Kidney (tissue), 14 donors: ENCODE measurements around the gene ARAP1. TPM values are rescaled to one million over a fixed set of nuclear protein-coding genes. Genes with fewer than 3 reads are reported as not detected.

Experiments used
- DNase-seq, 5 donors: peaks; one replicate each; pipeline ENCODE4 v3.0.0-alpha.2; 2013 to 2020
- FAIRE-seq: peaks from 2 replicates; lab custom pipeline; 2012; peaks lifted over from hg19 to GRCh38; lab: Jason Lieb, UNC
- H3K27ac ChIP-seq, 2 donors: one replicate each; pipeline ENCODE4 v1.7.0; 2013; ENCODE audit warnings: low read depth in 2 of 2, low read length in 2 of 2, inconsistent platforms in 1 of 2
- H3K27me3 ChIP-seq: one replicate; pipeline ENCODE4 v1.7.1; 2013; ENCODE audit warnings: low read length, inconsistent platforms; ENCODE audit not compliant: control insufficient read depth, insufficient read depth
- H3K36me3 ChIP-seq, 3 donors: one replicate each; pipeline versions ENCODE4 v1.7.0 to v1.7.1; 2013; ENCODE audit warnings: low read length in 3 of 3, control low read depth in 1 of 3, inconsistent platforms in 1 of 3; ENCODE audit not compliant: insufficient read depth in 3 of 3, control insufficient read depth in 2 of 3
- H3K4me1 ChIP-seq, 3 donors: one replicate each; pipeline versions ENCODE4 v1.7.0 to v1.7.1; 2013; ENCODE audit warnings: low read length in 3 of 3, inconsistent platforms in 1 of 3, low read depth in 1 of 3; ENCODE audit not compliant: control insufficient read depth in 2 of 3, insufficient read depth in 2 of 3
- H3K4me3 ChIP-seq, 3 donors: one replicate each; pipeline versions ENCODE4 v1.7.0 to v1.8.1; 2013; ENCODE audit warnings: low read length in 3 of 3, control low read depth in 1 of 3, inconsistent platforms in 1 of 3
- H3K9ac ChIP-seq, 3 donors: one replicate each; pipeline versions ENCODE4 v1.7.0 to v1.7.1; 2013; ENCODE audit warnings: low read length in 3 of 3, control low read depth in 1 of 3, inconsistent platforms in 1 of 3
- H3K9me3 ChIP-seq, 3 donors: one replicate each; pipeline versions ENCODE4 v1.7.0 to v1.7.1; 2013; ENCODE audit warnings: low read length in 3 of 3, control low read depth in 1 of 3, inconsistent platforms in 1 of 3; ENCODE audit not compliant: control insufficient read depth in 2 of 3, insufficient read depth in 1 of 3
- CTCF ChIP-seq: IDR thresholded peaks from 3 replicates; pipeline ENCODE4 v1.5.1; 2012; ENCODE audit warnings: mild to moderate bottlenecking, moderate library complexity, borderline replicate concordance; ENCODE audit not compliant: insufficient read depth; ENCODE audit errors: extremely low read depth
- intact Hi-C: fragments of 100-400 bp; cut with DNase I; formaldehyde crosslinking; loops from one replicate; pipeline ENCODE4 v1.11.1; 2022
- polyA plus RNA-seq: library from polyadenylated mRNA; stranded (reverse); fragments of 350-450 nt; fragmentation: Illumina TruSeq; extraction: RNeasy Lipid Tissue Mini Kit (QIAGEN cat#74804); gene quantifications from one replicate; pipeline ENCODE4 v1.2.3, GENCODE V29; 2014; ENCODE audit warnings: low read depth, low replicate concordance; ENCODE audit not compliant: insufficient read depth
- total RNA-seq: library from RNA; stranded (reverse); fragmentation: NEBNext Ultra II Directional; extraction: Animal tissue kit (Norgen Biotek cat#: 25700); gene quantifications from one replicate; pipeline ENCODE4 v1.2.1, GENCODE V29; 2021
- donor health status: control.
- donor health status: control.
- donor health status: control.
- donor health status: control.
- donor health status: control.
- donor health status: DM: yes; HTN: yes; CAD: no.
- donor health status: Normal renal cell carcinoma (clear cell type).

The ARAP1 gene
- total and polyA plus RNA-seq, 2 donors from 2014 or later, result 58.2 to 80.8 TPM

- intact Hi-C loops, result no loop called here
- Histone ChIP-seq H3K4me1 (peaks cover 4 to 38% (median 16%) of the 10 kb centered on the region in 3 donors), H3K9ac (no peak overlapping the region), H3K27me3 (no peaks in the 10 kb centered on the region), H3K36me3 (no peaks in the 10 kb centered on the region), H3K9me3 (no peaks in the 10 kb centered on the region), H3K27ac (no peak overlapping the region), H3K4me3 (no peak overlapping the region)
- TF ChIP-seq CTCF, result no peak
- DNase-seq (no peak), FAIRE-seq (no peak)
Measured at GRCh38 chr11:72773696-72774095, 21.5 kb upstream of the ARAP1 start.

DNA sequence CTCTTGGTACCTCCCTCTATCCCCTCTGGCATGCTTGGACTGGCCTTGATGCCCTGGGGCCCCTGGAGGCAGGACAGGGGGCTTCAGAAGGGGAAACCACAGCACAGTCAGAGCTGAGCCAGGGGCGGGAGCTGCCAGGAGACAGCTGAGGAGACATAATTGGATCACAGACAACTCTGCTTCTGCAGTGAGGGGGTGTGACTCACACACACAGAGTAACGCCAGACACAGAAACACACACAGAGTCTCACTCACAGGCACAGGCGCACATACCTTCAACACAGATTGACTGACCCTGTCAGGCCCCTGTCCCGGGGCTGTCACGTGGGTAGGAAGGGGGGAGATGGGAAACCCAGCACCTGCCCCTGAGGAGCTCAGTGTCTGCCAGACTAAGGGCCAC, 21.1 kb upstream of the ARAP1 start:
- TF ChIP-seq CTCF, result no peak
- intact Hi-C loops, result no loop called here
- FAIRE-seq, result no peak

DNA sequence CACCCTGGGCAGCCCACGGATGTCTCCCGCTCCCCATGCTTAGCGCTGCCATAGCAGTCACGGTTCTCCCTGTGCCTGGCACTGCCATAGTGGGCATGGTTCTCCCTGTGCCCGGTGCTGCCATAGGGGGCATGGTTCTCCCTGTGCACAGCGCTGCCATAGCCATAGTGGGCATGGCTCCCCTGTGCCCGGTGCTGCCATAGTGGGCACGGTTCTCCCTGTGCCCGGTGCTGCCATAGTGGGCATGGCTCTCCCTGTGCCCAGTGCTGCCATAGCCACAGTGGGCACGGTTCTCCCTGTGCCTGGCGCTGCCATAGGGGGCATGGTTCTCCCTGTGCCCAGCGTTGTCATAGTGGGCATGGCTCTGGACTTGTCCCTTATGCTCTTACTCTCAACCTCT, 19.9 kb upstream of the ARAP1 start:
- H3K9me3 ChIP-seq, result no peaks in the 10 kb centered on the region
- H3K9ac ChIP-seq, result no peak overlapping the region
- H3K4me3 ChIP-seq, result no peak overlapping the region
- no peaks in the 10 kb centered on the region for H3K27me3 ChIP-seq
- H3K36me3 ChIP-seq, result no peaks in the 10 kb centered on the region
- DNase-seq, result no peak
- H3K4me1 ChIP-seq, result peaks cover 4 to 25% (median 16%) of the 10 kb centered on the region in 3 donors
- FAIRE-seq, result no peak
- intact Hi-C loops, result no loop called here
- no peak overlapping the region for H3K27ac ChIP-seq
- TF ChIP-seq CTCF, result no peak

More for the DNA sequence above, 21.1 kb upstream of the ARAP1 start:
- no peaks in the 10 kb centered on the region for H3K9me3 ChIP-seq
- no peaks in the 10 kb centered on the region for H3K27me3 ChIP-seq
- no peak overlapping the region for H3K27ac ChIP-seq
- H3K36me3 ChIP-seq, result no peaks in the 10 kb centered on the region
- peak overlapping the region in 1 of 3 donors; percentile 49 for H3K9ac ChIP-seq
- peaks cover 4 to 34% (median 16%) of the 10 kb centered on the region in 3 donors for H3K4me1 ChIP-seq
- no peak overlapping the region for H3K4me3 ChIP-seq
- peak in 2 of 5 donors; percentile 61 to 62 for DNase-seq

GRCh38 chr11:72771507-72771906, 19.3 kb upstream of the ARAP1 start:
- TF ChIP-seq CTCF, result no peak
- intact Hi-C loops, result no loop called here
- DNase-seq (no peak), FAIRE-seq (no peak)
- no peaks in the 10 kb centered on the region for H3K9me3 ChIP-seq
- no peaks in the 10 kb centered on the region for H3K36me3 ChIP-seq
- no peaks in the 10 kb centered on the region for H3K27me3 ChIP-seq
- H3K27ac ChIP-seq, result no peak overlapping the region
- H3K4me1 ChIP-seq, result peaks cover 4 to 23% (median 17%) of the 10 kb centered on the region in 3 donors
- H3K9ac ChIP-seq, result no peak overlapping the region
- H3K4me3 ChIP-seq, result no peak overlapping the region
